Metanephros (tissue), 1 donor: ENCODE results near the gene OR1G1. TPM values are rescaled to one million over a fixed set of nuclear protein-coding genes. Genes with fewer than 3 reads are reported as not detected.

Experiments used
- total RNA-seq: library from RNA; depleted of rRNA; stranded (reverse); fragments of >200 nt; gene quantifications from one replicate; pipeline ENCODE4 v1.2.3, GENCODE V29; 2014

The OR1G1 gene
- not detected for total RNA-seq

DNA sequence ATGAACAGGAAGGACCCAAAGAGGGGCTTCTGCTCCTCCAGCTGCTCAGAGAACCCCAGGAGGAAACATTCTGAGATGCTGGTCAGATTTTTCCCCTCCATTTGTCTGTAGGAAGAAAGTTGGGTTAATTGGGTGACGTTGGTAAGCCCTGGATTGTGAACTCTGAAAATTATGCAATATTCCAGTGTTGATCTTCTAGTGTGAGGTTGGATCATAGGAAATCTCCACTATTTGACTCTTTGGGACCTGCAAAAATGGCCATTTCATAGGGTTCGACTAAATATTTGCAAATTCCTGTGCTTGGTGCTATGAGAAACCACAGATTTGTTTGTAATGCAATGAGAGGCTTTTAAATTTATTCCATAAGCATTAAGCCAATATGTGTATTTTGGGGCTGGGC is at the start of gene OR1G1:
Gene OR1G1, minus strand, starts transcription at position 101 of the 400 bp plus-strand sequence. Its CDS starts 0 bp downstream, at position 101.

DNA sequence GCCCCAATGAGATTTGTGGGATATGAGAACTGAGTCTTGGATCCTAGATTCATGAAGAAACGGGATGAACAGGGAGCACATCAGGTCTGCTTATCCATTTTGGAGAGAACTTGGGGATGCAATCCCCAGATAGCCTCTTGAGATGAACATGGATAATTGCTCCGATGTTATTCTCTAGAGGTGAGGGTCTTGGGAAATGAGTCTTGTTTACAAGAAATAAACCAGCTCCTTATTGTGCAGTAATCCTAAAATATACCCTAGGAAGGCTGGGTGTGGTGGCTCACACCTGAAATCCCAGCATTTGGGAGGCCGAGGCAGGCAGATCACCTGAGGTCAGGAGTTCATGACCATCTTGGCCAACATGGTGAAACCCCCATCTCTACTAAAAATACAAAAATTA is 23.0 kb downstream of the OR1G1 start, which contains the start of gene OR1D2:
Gene OR1D2, minus strand, starts transcription at position 101 of the 400 bp plus-strand sequence. CDS start 11,426 bp downstream, outside the sequence.

Other genes starting within 250 kb of the OR1G1 start
- gene OR1D5, start 63.9 kb downstream of the OR1G1 start, total RNA-seq, result not detected
- gene OR1D2, start 23.1 kb downstream of the OR1G1 start, total RNA-seq, result not detected
- gene OR1A2, start 70.0 kb upstream of the OR1G1 start, total RNA-seq, result not detected
- gene OR1A1, start 80.1 kb upstream of the OR1G1 start, total RNA-seq, result not detected
- gene OR3A1, start 170.8 kb upstream of the OR1G1 start, total RNA-seq, result 0.29 TPM